ENCODE measurements around the gene CRYGD. TPM values are rescaled to one million over a fixed set of nuclear protein-coding genes. Genes with fewer than 3 reads are reported as not detected.
"Not testable (repeated sequence)": the region's sequence is repeated elsewhere in the genome, so short reads cannot be mapped to it uniquely, and the experiment has no call there.

The CRYGD gene
- total and polyA plus RNA-seq, 4 donors: not detected

- no peaks in the 10 kb centered on the region for H3K36me3 ChIP-seq (ENCODE audit: control insufficient read depth in 1 of 2, insufficient read depth in 2 of 2, low read length in 1 of 2)
- intact Hi-C loops (cut with DNase I): no loop called here
- DNase-seq (no peak), ATAC-seq (ENCODE audit: low FRiP score) (no peak)
- no peak overlapping the region for H3K4me3 ChIP-seq (ENCODE audit: low read length in 2 of 2)
- H3K27me3 ChIP-seq (ENCODE audit: control insufficient read depth in 1 of 2, insufficient read depth in 2 of 2, low read length in 1 of 2): no peaks in the 10 kb centered on the region
- H3K9me3 ChIP-seq (ENCODE audit: control insufficient read depth, low read length): no peaks in the 10 kb centered on the region
- H3K27ac ChIP-seq (ENCODE audit: low read depth in 1 of 2, low read length in 2 of 2): no peak overlapping the region
- H3K4me1 ChIP-seq (ENCODE audit: control insufficient read depth in 1 of 2, insufficient read depth in 2 of 2, low read length in 2 of 2): no peaks in the 10 kb centered on the region
- WGBS, 2 donors: 47 to 70% methylated on average over 3 of the region's 3 CpGs
These were observed 23.4 kb upstream of the CRYGD start for GRCh38 chr2:208147759-208148158.

DNA sequence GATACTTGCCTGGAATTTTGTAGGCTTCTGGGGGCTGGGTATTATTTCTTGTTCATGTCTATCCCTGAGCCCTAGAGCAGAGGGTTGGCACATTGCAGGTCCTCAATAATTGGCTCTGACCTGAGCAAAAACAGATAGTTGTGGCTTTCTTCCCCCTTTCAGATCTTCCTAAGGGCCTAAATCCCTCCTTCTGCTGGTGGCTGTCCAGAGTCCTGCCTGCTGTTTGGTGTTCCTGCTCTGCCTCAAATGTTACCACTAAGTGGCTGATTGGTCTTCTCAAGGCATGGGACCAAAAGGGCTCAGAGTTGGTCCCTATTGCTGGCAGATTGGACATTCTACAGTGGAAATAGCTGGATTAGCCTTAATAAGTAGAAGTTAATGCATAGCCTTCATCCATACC is 22.7 kb upstream of the CRYGD start:
- no peak overlapping the region for H3K27ac ChIP-seq (ENCODE audit: low read depth in 1 of 2, low read length in 2 of 2)
- no peak for DNase-seq
- no peak for ATAC-seq (ENCODE audit: low FRiP score)
- H3K9me3 ChIP-seq (ENCODE audit: control insufficient read depth, low read length): no peaks in the 10 kb centered on the region
- H3K36me3 ChIP-seq (ENCODE audit: control insufficient read depth in 1 of 2, insufficient read depth in 2 of 2, low read length in 1 of 2): no peaks in the 10 kb centered on the region
- no peaks in the 10 kb centered on the region for H3K4me1 ChIP-seq (ENCODE audit: control insufficient read depth in 1 of 2, insufficient read depth in 2 of 2, low read length in 2 of 2)
- no peaks in the 10 kb centered on the region for H3K27me3 ChIP-seq (ENCODE audit: control insufficient read depth in 1 of 2, insufficient read depth in 2 of 2, low read length in 1 of 2)
- H3K4me3 ChIP-seq (ENCODE audit: low read length in 2 of 2): no peak overlapping the region
- intact Hi-C loops (cut with DNase I): no loop called here

GRCh38 chr2:208146006-208146405 is 21.7 kb upstream of the CRYGD start, which contains the start of gene CRYGB:
Gene CRYGB (minus strand): TSS chr2:208146158. CDS start chr2:208146120, 38 bp downstream.
- no peak within 1 kb of the TSS for H3K4me3 ChIP-seq (ENCODE audit: low read length in 2 of 2)
- H3K27ac ChIP-seq (ENCODE audit: low read depth in 1 of 2, low read length in 2 of 2): no peak within 1 kb of the TSS
- H3K9me3 ChIP-seq (ENCODE audit: control insufficient read depth, low read length): no peaks in the 10 kb centered on the region
- no peaks in the 10 kb centered on the region for H3K36me3 ChIP-seq (ENCODE audit: control insufficient read depth in 1 of 2, insufficient read depth in 2 of 2, low read length in 1 of 2)
- H3K27me3 ChIP-seq (ENCODE audit: control insufficient read depth in 1 of 2, insufficient read depth in 2 of 2, low read length in 1 of 2): no peaks in the 10 kb centered on the region
- ATAC-seq (ENCODE audit: low FRiP score) (no peak), DNase-seq (no peak)
- 62 to 66% methylated on average over 6 of the region's 6 CpGs for WGBS, 2 donors
- no peaks in the 10 kb centered on the region for H3K4me1 ChIP-seq (ENCODE audit: control insufficient read depth in 1 of 2, insufficient read depth in 2 of 2, low read length in 2 of 2)
- intact Hi-C loops (cut with DNase I): no loop called here

DNA sequence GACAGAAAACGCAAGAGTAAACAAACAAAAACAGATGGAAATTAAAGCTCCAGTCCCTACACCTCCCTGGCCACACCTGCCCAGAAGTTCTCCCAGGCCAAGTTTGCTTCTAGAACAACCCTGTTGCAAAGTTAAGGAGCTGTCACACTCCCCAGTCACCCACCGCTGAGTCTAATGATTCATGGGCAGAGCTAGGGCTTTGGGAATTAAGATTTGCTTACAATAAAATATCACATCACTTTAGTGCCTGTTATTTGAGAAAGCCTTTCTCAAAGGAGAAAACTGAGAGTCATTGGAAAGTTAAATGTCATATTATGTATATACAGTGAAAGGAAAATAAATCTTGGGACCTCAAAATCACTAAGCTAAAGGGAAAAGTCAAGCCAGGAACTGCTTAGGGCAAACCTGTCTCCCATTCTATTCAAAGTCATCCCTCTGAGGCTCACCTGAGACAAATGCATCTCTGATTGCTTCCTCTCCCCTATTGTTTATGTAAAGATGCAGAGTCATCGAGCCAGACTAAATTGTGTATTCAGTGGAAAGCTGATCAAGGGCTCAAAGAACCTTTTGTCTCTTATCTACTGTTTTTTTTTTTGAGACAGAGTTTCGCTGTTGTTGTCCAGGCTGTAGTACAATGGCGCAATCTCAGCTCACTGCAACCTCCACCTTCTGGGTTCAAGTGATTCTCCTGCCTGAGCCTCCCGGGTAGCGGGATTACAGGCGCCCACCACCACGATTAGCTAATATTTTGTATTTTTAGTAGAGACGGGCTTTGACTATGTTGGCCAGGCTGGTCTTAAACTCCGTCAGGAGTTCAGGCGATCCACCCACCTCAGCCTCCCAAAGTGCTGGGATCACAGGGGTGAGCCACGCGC is 18.8 kb upstream of the CRYGD start:
- no peak overlapping the region for H3K4me3 ChIP-seq (ENCODE audit: low read length in 2 of 2)
- H3K36me3 ChIP-seq (ENCODE audit: control insufficient read depth in 1 of 2, insufficient read depth in 2 of 2, low read length in 1 of 2): no peaks in the 10 kb centered on the region
- H3K27ac ChIP-seq (ENCODE audit: low read depth in 1 of 2, low read length in 2 of 2): no peak overlapping the region
- WGBS, 2 donors: 53 to 56% methylated on average over 11 to 12 of the region's 14 CpGs
- intact Hi-C loops (cut with DNase I): no loop called here
- DNase-seq (no peak), ATAC-seq (ENCODE audit: low FRiP score) (no peak)
- H3K4me1 ChIP-seq (ENCODE audit: control insufficient read depth in 1 of 2, insufficient read depth in 2 of 2, low read length in 2 of 2): no peaks in the 10 kb centered on the region
- H3K9me3 ChIP-seq (ENCODE audit: control insufficient read depth, low read length): no peaks in the 10 kb centered on the region
- no peaks in the 10 kb centered on the region for H3K27me3 ChIP-seq (ENCODE audit: control insufficient read depth in 1 of 2, insufficient read depth in 2 of 2, low read length in 1 of 2)

DNA sequence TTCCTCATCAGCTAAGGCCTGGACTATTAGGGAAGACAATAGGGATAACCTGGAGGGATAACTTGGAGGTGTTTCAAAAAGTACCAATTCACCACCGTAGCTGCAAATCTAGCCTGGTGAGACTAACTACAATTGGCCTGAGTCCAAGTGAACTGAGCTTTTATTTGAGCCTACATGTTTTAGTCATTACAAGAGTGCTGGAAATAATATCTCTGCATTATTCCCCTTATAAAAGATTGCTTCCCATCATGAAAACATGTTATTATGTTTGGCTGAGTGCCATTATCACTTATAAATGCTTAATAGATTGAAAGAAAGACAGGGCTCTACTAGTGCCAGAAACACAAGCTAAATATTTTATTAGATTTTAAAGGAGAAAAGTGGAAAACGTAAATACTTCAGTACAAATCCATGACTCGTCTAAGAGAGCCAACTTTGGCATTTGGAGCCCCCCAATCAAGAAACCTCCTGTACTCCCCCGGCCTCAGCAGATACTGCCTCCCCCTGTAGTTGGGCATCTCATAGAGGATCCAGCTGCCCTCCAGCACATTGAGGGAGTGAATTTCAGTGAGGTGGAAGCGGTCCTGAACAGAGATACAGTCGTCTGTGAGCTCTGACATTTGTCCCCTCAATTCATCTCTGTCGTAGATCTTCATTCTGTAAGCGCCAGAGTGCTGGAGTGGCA is 18.1 kb upstream of the CRYGD start:
- WGBS, 2 donors: 27 to 36% methylated on average over 8 of the region's 8 CpGs
- no peaks in the 10 kb centered on the region for H3K27me3 ChIP-seq (ENCODE audit: control insufficient read depth in 1 of 2, insufficient read depth in 2 of 2, low read length in 1 of 2)
- no peaks in the 10 kb centered on the region for H3K9me3 ChIP-seq (ENCODE audit: control insufficient read depth, low read length)
- H3K4me1 ChIP-seq (ENCODE audit: control insufficient read depth in 1 of 2, insufficient read depth in 2 of 2, low read length in 2 of 2): no peaks in the 10 kb centered on the region
- DNase-seq (no peak), ATAC-seq (ENCODE audit: low FRiP score) (no peak)
- H3K36me3 ChIP-seq (ENCODE audit: control insufficient read depth in 1 of 2, insufficient read depth in 2 of 2, low read length in 1 of 2): no peaks in the 10 kb centered on the region
- no peak overlapping the region for H3K27ac ChIP-seq (ENCODE audit: low read depth in 1 of 2, low read length in 2 of 2)
- no peak overlapping the region for H3K4me3 ChIP-seq (ENCODE audit: low read length in 2 of 2)
- intact Hi-C loops (cut with DNase I): no loop called here

DNA sequence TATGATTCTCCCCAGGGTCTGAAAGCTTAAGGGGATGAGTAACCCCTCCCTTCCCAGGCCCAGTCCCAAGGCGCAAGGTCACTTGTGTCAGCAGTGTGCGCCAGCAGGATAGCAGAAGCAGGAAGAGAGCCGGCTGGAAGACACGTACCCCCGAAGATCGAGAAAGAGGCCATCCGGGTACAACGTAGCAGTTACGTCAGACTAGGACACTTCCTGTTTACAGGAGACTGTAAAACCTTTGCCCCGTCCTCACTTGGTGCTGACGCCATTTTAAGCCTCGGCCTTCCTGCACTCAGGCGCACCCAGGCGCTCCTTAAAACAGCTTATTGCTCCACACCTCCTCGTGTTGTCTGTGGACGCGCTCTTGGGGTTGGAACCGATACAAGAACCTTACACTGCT is 15.1 kb upstream of the CRYGD start:
- intact Hi-C loops (cut with DNase I): no loop called here
- Histone ChIP-seq H3K27me3 (ENCODE audit: control insufficient read depth in 1 of 2, insufficient read depth in 2 of 2, low read length in 1 of 2) (no peaks in the 10 kb centered on the region), H3K4me1 (ENCODE audit: control insufficient read depth in 1 of 2, insufficient read depth in 2 of 2, low read length in 2 of 2) (no peaks in the 10 kb centered on the region), H3K9me3 (ENCODE audit: control insufficient read depth, low read length) (no peaks in the 10 kb centered on the region), H3K36me3 (ENCODE audit: control insufficient read depth in 1 of 2, insufficient read depth in 2 of 2, low read length in 1 of 2) (no peaks in the 10 kb centered on the region), H3K4me3 (ENCODE audit: low read length in 2 of 2) (no peak overlapping the region), H3K27ac (ENCODE audit: low read depth in 1 of 2, low read length in 2 of 2) (no peak overlapping the region)
- DNase-seq (no peak), ATAC-seq (ENCODE audit: low FRiP score) (no peak)
- 89 to 91% methylated on average over 18 of the region's 18 CpGs for WGBS, 2 donors

- DNase-seq; intact Hi-C loops (cut with DNase I); H3K4me1 ChIP-seq (ENCODE audit: control insufficient read depth in 1 of 2, insufficient read depth in 2 of 2, low read length in 2 of 2); ATAC-seq (ENCODE audit: low FRiP score); H3K4me3 ChIP-seq (ENCODE audit: low read length in 2 of 2); H3K36me3 ChIP-seq (ENCODE audit: control insufficient read depth in 1 of 2, insufficient read depth in 2 of 2, low read length in 1 of 2); H3K9me3 ChIP-seq (ENCODE audit: control insufficient read depth, low read length); H3K27ac ChIP-seq (ENCODE audit: low read depth in 1 of 2, low read length in 2 of 2); H3K27me3 ChIP-seq (ENCODE audit: control insufficient read depth in 1 of 2, insufficient read depth in 2 of 2, low read length in 1 of 2): not testable (repeated sequence)
- WGBS, 2 donors: 98 to 99% methylated on average over 7 of the region's 7 CpGs
These were observed 14.0 kb upstream of the CRYGD start for GRCh38 chr2:208138334-208138733.

DNA sequence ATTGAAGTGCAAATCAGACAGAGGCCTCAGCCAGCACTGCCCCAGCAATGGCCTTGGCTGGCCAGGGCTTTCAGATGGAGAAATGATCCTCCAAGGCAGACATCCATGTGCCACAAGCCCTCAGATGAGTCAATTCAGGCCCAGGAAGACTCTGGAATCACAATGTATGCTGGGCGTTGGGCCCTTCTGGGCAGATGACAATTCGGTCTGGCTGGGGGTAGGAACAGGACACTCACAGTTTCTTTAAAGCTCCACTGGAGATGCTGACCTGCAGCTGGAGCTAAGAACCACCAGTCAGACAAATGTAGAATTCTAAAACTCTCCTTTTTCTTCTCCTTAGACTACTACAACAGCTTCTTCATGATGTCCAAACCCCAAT is 12.4 kb upstream of the CRYGD start:
- ATAC-seq (ENCODE audit: low FRiP score) (no peak), DNase-seq (no peak)
- WGBS, 2 donors: 84 to 91% methylated on average over 2 of the region's 2 CpGs
- no peak overlapping the region for H3K27ac ChIP-seq (ENCODE audit: low read depth in 1 of 2, low read length in 2 of 2)
- H3K36me3 ChIP-seq (ENCODE audit: control insufficient read depth in 1 of 2, insufficient read depth in 2 of 2, low read length in 1 of 2): no peaks in the 10 kb centered on the region
- H3K4me3 ChIP-seq (ENCODE audit: low read length in 2 of 2): no peak overlapping the region
- no peaks in the 10 kb centered on the region for H3K9me3 ChIP-seq (ENCODE audit: control insufficient read depth, low read length)
- intact Hi-C loops (cut with DNase I): no loop called here
- H3K27me3 ChIP-seq (ENCODE audit: control insufficient read depth in 1 of 2, insufficient read depth in 2 of 2, low read length in 1 of 2): no peaks in the 10 kb centered on the region
- H3K4me1 ChIP-seq (ENCODE audit: control insufficient read depth in 1 of 2, insufficient read depth in 2 of 2, low read length in 2 of 2): no peaks in the 10 kb centered on the region
